ENCODE results near the gene SDE2. TPM values are rescaled to one million over a fixed set of nuclear protein-coding genes. Genes with fewer than 3 reads are reported as not detected.
"Not testable (repeated sequence)": the region's sequence is repeated elsewhere in the genome, so short reads cannot be mapped to it uniquely, and the experiment has no call there.

Gene SDE2
- total RNA-seq, 1 donor from 2014 or later: 32.5 TPM

DNA sequence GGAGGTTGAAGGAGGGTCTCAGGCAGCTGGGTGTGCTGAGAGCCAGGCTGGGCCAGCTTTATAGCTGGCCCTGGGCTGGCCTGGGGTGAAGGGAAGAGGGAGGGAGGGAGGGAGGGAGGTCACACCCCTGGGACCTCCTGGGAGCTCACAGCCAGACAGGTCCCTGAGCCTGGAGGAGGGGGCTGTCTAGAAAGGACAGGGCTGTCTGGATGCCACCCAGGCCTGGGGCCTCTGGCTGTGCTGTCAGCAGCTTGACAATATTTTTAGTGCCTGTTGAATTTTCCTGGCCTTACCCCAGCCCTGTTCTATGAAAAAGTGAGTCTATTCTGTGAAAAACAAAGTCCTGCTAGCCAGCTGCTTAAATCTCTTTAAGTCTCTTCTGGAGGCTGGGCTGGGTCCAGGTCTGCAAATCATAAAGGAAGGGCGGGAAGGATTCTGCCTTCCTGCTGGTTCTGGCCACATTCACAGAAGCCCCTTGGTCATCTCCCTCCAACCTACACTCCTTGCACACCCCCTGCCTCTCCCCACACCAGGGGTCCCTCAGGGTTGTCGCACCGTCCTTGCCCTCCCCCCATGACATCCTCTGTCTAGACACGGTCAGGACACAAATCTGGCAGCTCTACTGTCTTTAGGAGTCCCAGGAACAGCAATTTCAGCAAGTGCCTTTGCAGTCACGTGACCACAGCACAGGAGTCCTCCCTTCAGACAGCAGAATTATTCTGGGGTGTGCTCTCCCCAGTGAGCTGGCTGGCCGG lies 57.8 kb downstream of the SDE2 start, which contains the start of gene LEFTY2:
Gene LEFTY2 (minus strand): TSS at position 34 of the 755 bp plus-strand sequence. CDS start 80 bp downstream, outside the sequence.
- DNase-seq: peak; percentile 17

DNA sequence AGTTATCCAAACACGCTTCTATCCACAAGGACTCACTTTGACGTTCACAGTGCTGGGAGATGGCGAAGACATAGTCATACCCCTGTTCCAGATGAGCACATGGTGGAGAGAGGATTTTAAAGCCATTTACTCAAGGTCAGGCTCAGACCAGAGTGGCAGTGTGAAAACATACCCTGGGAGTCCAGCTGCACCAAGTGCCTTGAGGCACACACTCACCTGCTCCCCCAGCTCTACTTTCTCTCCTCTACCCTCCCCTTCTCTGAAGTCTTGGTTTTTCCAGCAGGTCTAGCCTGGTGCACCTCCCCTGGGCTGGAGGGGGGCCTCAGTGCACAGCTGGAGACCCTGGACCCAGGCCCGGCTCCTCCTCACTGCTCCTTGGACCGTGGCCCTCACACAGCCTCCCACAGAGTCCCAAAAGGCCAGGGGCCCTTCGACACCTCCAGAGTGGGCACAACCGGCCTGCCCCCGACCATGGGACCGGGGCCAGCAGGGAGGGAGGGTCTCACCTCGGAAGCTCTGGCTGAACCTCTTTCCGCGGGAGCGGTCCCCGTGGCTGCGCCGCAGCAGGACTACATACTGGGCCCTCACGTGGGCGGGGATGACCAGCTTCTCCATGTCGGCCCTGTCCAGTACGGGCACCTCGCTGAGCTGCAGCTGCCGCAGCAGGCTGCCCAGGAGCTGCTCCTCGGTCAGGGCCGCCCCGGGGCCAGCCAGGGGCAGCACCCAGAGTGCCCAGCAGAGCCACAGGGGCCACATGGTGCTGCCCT lies 58.6 kb downstream of the SDE2 start:
- DNase-seq: no peak

DNA sequence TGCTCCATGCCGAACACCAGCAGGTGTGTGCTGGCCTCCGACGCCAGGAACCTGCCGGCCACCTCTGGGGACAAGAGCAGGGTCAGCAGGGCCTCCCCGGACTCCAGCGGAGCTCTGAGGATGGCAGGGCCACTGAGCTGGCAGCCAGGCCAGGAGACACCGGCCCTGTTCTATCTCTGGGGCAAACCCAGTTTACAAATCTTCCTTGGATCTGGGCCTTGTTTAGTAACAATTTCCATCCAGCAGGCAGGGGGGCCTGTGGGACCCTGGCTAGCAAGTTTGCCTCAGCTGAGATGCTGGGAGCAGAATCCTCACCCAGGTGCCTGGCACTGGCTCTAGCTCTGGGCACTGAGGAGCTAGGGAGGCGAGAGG lies 59.2 kb downstream of the SDE2 start:
- not testable (repeated sequence) for DNase-seq

DNA sequence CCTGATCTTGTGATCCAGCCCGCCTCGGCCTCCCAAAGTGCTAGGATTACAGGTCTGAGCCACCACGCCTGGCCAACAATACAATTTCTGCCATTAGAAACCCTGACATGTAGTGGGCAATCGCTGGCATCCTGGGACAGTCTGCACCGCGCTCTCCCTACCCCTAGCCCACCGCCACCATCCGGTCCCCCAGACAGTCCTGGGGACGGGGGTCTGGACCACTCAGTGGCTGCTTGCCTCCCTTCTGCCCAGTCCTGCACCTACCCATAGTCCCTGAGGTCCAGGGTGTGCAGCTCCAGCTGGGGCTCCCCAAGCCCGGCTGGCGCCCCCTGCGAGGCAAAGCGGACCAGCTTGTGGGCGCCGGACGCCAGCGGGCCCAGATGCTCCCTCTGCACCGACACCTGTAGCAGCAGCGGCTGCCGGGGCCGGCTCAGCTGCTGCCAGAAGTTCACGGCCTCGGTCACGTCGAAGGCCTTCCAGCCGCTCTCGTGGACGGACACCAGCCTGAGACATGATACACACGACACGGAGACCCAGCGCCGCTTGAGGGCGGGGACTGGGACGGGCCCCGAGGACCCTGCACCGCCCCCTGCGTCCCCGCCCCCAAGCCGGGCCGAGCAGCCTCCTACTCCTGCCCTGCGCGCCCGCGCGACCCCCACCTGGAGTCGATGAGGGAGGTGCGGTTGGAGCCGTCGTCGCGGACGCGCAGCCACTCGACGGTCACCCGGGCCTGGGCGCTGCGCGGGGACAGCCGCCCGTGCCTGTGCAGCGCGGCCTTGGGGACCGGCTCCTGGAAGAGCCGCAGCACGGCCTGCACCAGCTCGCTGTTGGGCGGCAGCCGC lies 59.8 kb downstream of the SDE2 start:
- DNase-seq: not testable (repeated sequence)

DNA sequence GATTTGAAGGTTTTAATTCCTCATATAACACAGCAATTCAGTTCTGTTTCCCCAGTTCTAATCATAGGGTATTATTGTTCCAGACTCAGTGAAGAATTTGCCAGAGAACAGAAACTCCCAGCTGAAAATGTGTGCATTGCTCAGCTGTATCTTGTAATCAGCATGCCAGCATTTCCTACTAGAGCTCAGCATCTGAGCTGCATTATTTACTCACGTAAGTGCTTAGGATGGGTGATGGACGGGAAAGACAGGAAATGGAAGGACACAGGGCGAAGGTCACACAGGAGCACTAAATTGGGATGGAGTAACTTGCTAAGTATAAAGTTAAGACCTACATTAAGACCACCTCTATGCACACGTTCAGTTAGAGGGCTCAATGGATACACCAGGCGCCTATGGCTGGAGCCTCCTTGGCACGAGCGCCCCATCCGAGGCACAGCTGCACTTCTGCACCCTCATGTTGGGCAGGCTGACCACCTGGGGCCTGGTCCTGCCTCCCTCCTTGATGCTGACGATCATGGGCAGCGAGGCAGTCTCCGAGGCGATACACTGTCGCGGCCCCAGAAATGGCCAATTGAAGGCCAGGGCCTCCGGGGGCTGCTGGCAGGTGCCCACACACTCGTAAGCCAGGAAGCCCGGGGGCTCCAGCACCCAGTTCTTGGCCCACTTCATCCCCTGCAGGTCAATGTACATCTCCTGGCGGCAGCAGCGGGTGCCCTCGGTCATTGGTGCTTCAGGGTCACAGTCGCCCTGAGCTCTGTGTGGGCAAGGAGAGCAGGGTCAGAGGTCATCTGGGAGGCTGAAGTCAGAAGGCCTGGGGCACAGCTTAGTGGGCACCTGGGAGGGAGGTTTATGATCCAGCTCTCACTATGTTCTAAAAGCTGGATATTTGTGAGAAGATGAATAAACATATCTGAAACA lies 61.8 kb downstream of the SDE2 start:
- DNase-seq: no peak

DNA sequence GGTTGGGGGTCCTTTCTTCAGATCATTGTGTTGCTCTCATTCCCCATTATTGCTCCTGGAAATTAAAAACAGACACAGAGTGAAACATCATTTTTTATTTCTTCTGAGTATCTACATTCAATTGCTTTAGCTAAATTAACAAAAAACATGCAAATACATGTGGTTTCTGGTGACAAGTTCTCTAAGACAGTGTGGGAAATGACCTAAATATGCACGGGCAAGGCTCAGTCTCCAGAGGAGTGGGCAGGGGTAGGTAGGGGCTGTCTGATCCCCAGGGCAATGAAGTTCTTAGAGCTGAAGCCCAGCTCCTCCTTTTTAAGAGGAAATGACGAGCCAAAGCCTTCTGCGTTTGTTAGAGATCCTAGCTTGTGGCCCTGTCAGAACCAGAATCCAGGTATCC lies 62.6 kb downstream of the SDE2 start:
- DNase-seq: no peak

DNA sequence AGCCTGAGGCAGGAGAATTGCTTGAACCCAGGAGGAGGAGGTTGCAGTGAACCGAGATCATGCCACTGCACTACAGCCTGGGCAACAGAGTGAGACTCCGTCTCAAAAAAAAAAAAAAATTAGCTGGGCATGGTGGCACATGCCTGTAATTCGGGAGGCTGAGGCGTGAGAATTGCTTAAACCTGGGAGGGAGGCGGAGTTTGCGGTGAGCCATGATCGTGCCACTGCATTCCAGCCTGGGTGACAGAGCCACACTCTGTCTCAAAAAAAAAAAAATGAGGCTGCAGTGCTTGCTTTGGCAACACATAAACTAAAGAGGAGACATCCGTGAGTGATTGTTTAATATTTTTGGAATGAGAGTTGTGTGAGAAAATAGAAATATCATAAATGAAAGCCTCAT lies 63.1 kb downstream of the SDE2 start:
- DNase-seq: not testable (repeated sequence)

DNA sequence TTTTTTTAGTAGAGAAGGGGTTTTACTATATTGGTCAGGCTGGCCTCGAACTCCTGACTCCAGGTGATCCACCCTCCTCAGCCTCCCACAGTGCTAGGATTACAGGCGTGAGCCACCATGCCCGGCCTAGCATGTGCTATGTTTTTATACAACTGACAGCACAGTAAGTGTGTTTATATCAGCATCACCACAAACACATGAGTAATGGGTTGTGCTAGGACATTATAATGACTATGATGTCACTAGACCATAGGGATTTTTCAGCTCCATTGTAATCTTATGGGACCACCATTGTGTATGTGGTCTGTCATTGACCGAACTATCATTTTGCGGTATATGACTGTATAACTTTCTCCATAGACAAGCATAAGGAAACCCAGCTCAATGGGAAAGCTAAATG lies 64.4 kb downstream of the SDE2 start:
- no peak for DNase-seq

DNA sequence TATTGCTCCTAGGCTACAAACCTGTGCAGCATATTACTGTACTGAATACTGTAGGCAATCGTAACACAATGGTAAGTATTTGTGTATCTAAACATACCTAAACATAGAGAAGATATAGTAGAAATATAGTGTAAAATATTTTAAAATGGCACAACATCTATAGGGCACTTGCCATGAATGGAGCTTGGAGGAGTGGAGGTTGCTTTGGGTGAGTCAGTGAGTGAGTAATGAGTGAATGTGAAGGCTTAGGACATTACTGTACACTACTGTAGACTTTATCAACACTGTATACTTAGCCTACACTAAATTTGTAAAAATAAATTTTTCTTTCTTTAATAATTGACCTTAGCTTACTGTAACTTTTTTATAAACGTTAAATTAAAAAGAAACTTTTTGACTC lies 66.1 kb downstream of the SDE2 start:
- DNase-seq: no peak

Other genes with a start within 250 kb of the SDE2 start
- 229 and 392 TPM in 2 replicates for gene SRP9, start 221.5 kb downstream of the SDE2 start, total RNA-seq
- 43.7 and 91.0 TPM in 2 replicates for gene EPHX1, start 189.2 kb downstream of the SDE2 start, total RNA-seq
- gene TMEM63A, start 117.0 kb downstream of the SDE2 start, total RNA-seq: 12.4 and 15.0 TPM in 2 replicates
- gene LEFTY1, start 110.2 kb downstream of the SDE2 start, total RNA-seq: 0.19 TPM in 1 of 2 replicates, not detected in the other
- 35.7 and 41.1 TPM in 2 replicates for gene PYCR2, start 75.1 kb downstream of the SDE2 start, total RNA-seq
- under 0.01 TPM in 1 of 2 replicates, not detected in the other for gene LEFTY2, start 58.1 kb downstream of the SDE2 start, total RNA-seq
- gene H3-3A, start 63.4 kb upstream of the SDE2 start, total RNA-seq: 205 and 269 TPM in 2 replicates
- gene ACBD3, start 187.4 kb upstream of the SDE2 start, total RNA-seq: 41.9 and 50.5 TPM in 2 replicates
- 0.05 TPM in 1 of 2 replicates, not detected in the other for gene MIXL1, start 224.3 kb upstream of the SDE2 start, total RNA-seq

Measured in dermis blood vessel endothelial cell (primary cell).